Measurements from ENCODE around the gene HUS1B.
"Not testable (repeated sequence)": the region's sequence is repeated elsewhere in the genome, so short reads cannot be mapped to it uniquely, and the experiment has no call there.

DNA sequence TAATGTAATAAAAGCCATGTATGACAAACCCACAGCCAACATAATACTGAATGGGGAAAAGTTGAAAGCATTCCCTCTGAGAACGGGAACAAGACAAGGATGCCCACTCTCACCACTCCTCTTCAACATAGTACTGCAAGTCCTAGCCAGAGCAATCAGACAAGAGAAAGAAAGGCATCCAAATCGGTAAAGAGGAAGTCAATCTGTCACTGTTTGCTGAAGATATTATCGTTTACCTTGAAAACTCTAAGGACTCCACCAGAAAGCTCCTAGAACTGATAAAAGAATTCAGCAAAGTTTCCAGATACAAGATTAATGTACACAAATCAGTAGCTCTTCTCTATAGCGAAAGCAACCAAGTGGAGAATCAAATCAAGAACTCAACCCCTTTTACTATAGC is 6.9 kb upstream of the HUS1B start:
- TF ChIP-seq, protein P1, sequence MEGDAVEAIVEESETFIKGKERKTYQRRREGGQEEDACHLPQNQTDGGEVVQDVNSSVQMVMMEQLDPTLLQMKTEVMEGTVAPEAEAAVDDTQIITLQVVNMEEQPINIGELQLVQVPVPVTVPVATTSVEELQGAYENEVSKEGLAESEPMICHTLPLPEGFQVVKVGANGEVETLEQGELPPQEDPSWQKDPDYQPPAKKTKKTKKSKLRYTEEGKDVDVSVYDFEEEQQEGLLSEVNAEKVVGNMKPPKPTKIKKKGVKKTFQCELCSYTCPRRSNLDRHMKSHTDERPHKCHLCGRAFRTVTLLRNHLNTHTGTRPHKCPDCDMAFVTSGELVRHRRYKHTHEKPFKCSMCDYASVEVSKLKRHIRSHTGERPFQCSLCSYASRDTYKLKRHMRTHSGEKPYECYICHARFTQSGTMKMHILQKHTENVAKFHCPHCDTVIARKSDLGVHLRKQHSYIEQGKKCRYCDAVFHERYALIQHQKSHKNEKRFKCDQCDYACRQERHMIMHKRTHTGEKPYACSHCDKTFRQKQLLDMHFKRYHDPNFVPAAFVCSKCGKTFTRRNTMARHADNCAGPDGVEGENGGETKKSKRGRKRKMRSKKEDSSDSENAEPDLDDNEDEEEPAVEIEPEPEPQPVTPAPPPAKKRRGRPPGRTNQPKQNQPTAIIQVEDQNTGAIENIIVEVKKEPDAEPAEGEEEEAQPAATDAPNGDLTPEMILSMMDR (IDR thresholded peaks at IDR 0.05; ENCODE audit: poor library complexity), result not testable (repeated sequence)
- not testable (repeated sequence) for TF ChIP-seq EZH2 (IDR thresholded peaks at IDR 0.05; ENCODE audit: borderline replicate concordance); EZH2phosphoT487 (IDR thresholded peaks at IDR 0.05; ENCODE audit: low read depth, severe bottlenecking, unreplicated experiment)

Data from hepatocyte (in vitro differentiated cells).